Lower leg skin (tissue), 3 donors: Measurements from ENCODE around the gene TMOD2.

Source experiments
- POLR2A ChIP-seq, 2 donors: fragments of 450-650 bp; IDR thresholded peaks; one replicate each; pipeline ENCODE4 v1.6.1; 2016 to 2017; ENCODE audit warnings: antibody characterized with exemption in 2 of 2, mild to moderate bottlenecking in 1 of 2, moderate library complexity in 1 of 2
- TF ChIP-seq, protein P1 (sequence below), 3 donors: fragments of 450-650 bp; IDR thresholded peaks; one replicate each; pipeline ENCODE4 v1.5.1; 2016; ENCODE audit warnings: antibody characterized with exemption in 3 of 3, mild to moderate bottlenecking in 3 of 3, moderate library complexity in 2 of 3

DNA sequence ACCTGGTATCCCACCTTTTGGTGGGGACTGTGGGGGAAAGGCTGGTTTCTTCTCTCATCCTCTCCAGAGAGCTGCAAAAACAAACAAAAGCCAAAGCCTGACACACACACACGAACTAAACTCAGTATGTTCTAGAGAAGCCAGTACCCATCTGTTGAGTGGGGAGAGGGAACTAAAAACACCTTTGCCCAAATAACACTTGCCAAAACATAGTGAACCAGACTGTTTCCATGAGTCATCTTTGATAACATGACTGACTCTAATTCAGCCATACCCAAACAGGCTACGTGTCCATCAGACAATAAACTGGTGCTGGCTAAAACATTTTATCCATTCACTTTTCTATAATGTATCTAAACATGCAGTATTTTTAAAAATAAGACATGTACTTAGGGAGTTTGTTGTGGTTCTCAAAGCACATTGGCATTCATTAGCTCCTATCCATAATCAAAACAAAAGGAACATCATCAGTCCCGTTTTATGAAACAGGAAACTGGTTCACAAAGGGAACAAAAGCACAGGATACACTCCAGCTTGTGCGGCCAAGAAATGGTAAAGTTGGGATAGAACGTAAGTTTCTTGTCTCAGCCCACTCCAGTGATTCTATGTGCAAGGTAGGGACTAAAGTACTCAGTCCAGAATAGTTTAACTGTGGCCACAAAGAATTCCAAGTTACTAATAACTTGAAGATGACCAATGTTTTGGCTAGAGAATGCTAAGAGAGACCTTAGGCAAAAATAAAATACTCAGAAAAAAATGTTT is 30.0 kb upstream of the TMOD2 start:
- TF ChIP-seq, protein P1, sequence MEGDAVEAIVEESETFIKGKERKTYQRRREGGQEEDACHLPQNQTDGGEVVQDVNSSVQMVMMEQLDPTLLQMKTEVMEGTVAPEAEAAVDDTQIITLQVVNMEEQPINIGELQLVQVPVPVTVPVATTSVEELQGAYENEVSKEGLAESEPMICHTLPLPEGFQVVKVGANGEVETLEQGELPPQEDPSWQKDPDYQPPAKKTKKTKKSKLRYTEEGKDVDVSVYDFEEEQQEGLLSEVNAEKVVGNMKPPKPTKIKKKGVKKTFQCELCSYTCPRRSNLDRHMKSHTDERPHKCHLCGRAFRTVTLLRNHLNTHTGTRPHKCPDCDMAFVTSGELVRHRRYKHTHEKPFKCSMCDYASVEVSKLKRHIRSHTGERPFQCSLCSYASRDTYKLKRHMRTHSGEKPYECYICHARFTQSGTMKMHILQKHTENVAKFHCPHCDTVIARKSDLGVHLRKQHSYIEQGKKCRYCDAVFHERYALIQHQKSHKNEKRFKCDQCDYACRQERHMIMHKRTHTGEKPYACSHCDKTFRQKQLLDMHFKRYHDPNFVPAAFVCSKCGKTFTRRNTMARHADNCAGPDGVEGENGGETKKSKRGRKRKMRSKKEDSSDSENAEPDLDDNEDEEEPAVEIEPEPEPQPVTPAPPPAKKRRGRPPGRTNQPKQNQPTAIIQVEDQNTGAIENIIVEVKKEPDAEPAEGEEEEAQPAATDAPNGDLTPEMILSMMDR (IDR thresholded peaks at IDR 0.05) = no peak
- no peak for TF ChIP-seq POLR2A (IDR thresholded peaks at IDR 0.05)
